Trophoblast cell (in vitro differentiated cells and primary cell): Measurements from ENCODE around the gene KCNC3.

ENCODE experiments used
- DNase-seq, 2 donors: peaks; one replicate each; pipeline ENCODE4 v3.0.0-alpha.2; 2016
- H2AFZ ChIP-seq: 2 replicates; pipeline ENCODE4 v1.6.1; 2013; ENCODE audit warnings: low read length, moderate library complexity, mild to moderate bottlenecking; ENCODE audit not compliant: insufficient read depth, poor library complexity
- H2AK5ac ChIP-seq: 2 replicates; pipeline ENCODE4 v1.6.1; 2013; ENCODE audit warnings: mild to moderate bottlenecking, low read length
- H2BK120ac ChIP-seq: 2 replicates; pipeline ENCODE4 v1.6.1; 2013; ENCODE audit warnings: low read length, mild to moderate bottlenecking, moderate library complexity; ENCODE audit not compliant: insufficient read depth, poor library complexity
- H2BK12ac ChIP-seq: 2 replicates; pipeline ENCODE4 v1.6.1; 2013; ENCODE audit warnings: mild to moderate bottlenecking, low read length, moderate library complexity
- H2BK5ac ChIP-seq: 2 replicates; pipeline ENCODE4 v1.6.1; 2013; ENCODE audit warnings: low read length, low read depth, moderate library complexity, mild to moderate bottlenecking; ENCODE audit not compliant: poor library complexity
- H3K14ac ChIP-seq: 2 replicates; pipeline ENCODE4 v1.6.1; 2013; ENCODE audit warnings: mild to moderate bottlenecking, low read length
- H3K18ac ChIP-seq: 2 replicates; pipeline ENCODE4 v1.6.1; 2013; ENCODE audit warnings: mild to moderate bottlenecking, low read length
- H3K23ac ChIP-seq: 2 replicates; pipeline ENCODE4 v1.6.1; 2013; ENCODE audit warnings: low read length
- H3K27ac ChIP-seq: 2 replicates; pipeline ENCODE4 v1.5.1; 2013; ENCODE audit warnings: low read depth, mild to moderate bottlenecking, inconsistent platforms, low read length, moderate library complexity
- H3K27me3 ChIP-seq: 2 replicates; pipeline ENCODE4 v1.6.1; 2013; ENCODE audit warnings: inconsistent platforms, mild to moderate bottlenecking, low read length, moderate library complexity; ENCODE audit not compliant: insufficient read depth
- H3K36me3 ChIP-seq, 2 experiments: 1 replicate in 1 of 2; 2 replicates in 1 of 2; pipeline ENCODE4 v1.6.1; 2013; ENCODE audit warnings: low read length in 2 of 2, mild to moderate bottlenecking in 2 of 2, moderate library complexity in 1 of 2; ENCODE audit not compliant: insufficient read depth in 2 of 2, control insufficient read depth in 1 of 2
- H3K4ac ChIP-seq: 2 replicates; pipeline ENCODE4 v1.6.1; 2013; ENCODE audit warnings: low read depth, mild to moderate bottlenecking, low read length, moderate library complexity
- H3K4me1 ChIP-seq, 2 experiments: 1 replicate in 1 of 2; 2 replicates in 1 of 2; pipeline ENCODE4 v1.6.1; 2013; ENCODE audit warnings: low read length in 2 of 2, mild to moderate bottlenecking in 2 of 2, moderate library complexity in 1 of 2; ENCODE audit not compliant: insufficient read depth in 2 of 2, control insufficient read depth in 1 of 2
- H3K4me2 ChIP-seq: 2 replicates; pipeline ENCODE4 v1.6.1; 2013; ENCODE audit warnings: inconsistent platforms, mild to moderate bottlenecking, low read length, moderate library complexity
- H3K4me3 ChIP-seq: 2 replicates; pipeline ENCODE4 v1.5.1; 2013; ENCODE audit warnings: mild to moderate bottlenecking, low read depth, low read length, inconsistent platforms
- H3K79me1 ChIP-seq: one replicate; pipeline ENCODE4 v1.6.1; 2013; ENCODE audit warnings: low read length
- H3K79me2 ChIP-seq: 2 replicates; pipeline ENCODE4 v1.6.1; 2013; ENCODE audit warnings: low read length, mild to moderate bottlenecking; ENCODE audit not compliant: control insufficient read depth, insufficient read depth, poor library complexity
- H3K9ac ChIP-seq: 2 replicates; pipeline ENCODE4 v1.6.1; 2013; ENCODE audit warnings: mild to moderate bottlenecking, low read length
- H3K9me3 ChIP-seq: 2 replicates; pipeline ENCODE4 v1.6.1; 2013; ENCODE audit warnings: low read depth, mild to moderate bottlenecking, control low read depth, inconsistent platforms, low read length; ENCODE audit not compliant: insufficient read depth
- H4K12ac ChIP-seq: 2 replicates; pipeline ENCODE4 v1.6.1; 2013; ENCODE audit warnings: low read depth, mild to moderate bottlenecking, low read length, moderate library complexity
- H4K8ac ChIP-seq: 2 replicates; pipeline ENCODE4 v1.6.1; 2013; ENCODE audit warnings: low read depth, mild to moderate bottlenecking, low read length, moderate library complexity
- H4K91ac ChIP-seq: one replicate; pipeline ENCODE4 v1.6.1; 2013; ENCODE audit warnings: low read depth, mild to moderate bottlenecking, low read length, moderate library complexity
- WGBS: extraction: QIAGEN DNeasy Blood & Tissue Kit; methylation state at CpG from one replicate; pipeline ENCODE4 v1.1.7; 2013; ENCODE audit warnings: missing lambda C conversion rate; ENCODE audit not compliant: insufficient read length, insufficient coverage; ENCODE audit errors: extremely low coverage; 5-methylcytosine and 5-hydroxymethylcytosine counted together

Gene KCNC3

DNA sequence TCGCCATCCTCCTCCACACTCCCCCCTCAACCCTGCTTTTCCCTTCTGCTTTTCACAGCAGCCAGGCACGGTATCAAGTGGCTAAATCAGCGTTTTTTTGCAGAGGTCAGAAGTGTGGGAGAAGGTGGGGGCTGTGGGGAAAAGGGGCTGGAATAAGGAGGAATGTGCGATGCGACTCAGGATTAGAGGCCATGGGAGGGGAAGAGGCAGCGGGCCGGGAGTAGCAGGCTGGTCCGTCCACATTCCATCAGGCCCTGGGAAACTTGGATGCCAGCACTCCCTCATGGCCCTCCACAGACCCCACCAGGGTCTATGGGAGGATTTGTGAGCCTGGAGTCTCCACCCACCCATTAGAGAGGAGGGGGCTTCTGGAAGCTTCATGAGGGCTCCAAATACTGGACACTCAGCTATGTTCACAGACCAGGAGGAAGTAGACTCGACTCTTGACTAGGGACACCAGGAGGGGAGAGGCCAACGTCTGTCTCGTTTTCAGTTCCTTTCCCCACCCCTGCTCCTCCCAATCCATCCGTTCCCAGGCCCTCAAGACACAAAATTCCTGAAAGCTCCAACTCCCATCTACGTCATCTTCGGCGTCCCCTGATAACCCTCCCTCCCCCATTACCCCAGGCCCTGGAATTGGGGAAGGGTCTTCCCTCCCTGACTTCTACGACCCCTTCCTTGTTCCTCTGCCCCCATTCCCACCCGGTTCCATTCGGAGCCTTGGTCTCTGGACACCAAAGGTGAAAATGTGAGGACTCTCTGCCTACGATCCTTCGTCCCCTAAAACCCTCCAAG is 3.3 kb upstream of the KCNC3 start:
- peak overlapping the region; percentile 96 for H2AK5ac ChIP-seq
- peak overlapping the region; percentile 100 for H3K27ac ChIP-seq
- H3K79me1 ChIP-seq: peaks cover 46% of the 10 kb centered on the region
- H3K23ac ChIP-seq: no peak overlapping the region
- H3K27me3 ChIP-seq: no peaks in the 10 kb centered on the region
- H4K12ac ChIP-seq: peak overlapping the region; percentile 89
- H3K9ac ChIP-seq: peak overlapping the region; percentile 90
- DNase-seq: peak; percentile 89 to 91
- peak overlapping the region; percentile 97 for H3K14ac ChIP-seq
- peak overlapping the region; percentile 70 for H3K4me3 ChIP-seq
- H3K36me3 ChIP-seq: peaks cover 0 to 2% of the 10 kb centered on the region in 2 experiments
- H2BK120ac ChIP-seq: peak overlapping the region; percentile 99
- peak overlapping the region; percentile 79 for H2AFZ ChIP-seq
- H3K4ac ChIP-seq: peak overlapping the region; percentile 91
- H3K4me2 ChIP-seq: peak overlapping the region; percentile 60
- H2BK5ac ChIP-seq: peak overlapping the region; percentile 99
- H4K8ac ChIP-seq: peak overlapping the region; percentile 89
- H3K18ac ChIP-seq: peak overlapping the region; percentile 99
- peak overlapping the region; percentile 84 for H2BK12ac ChIP-seq
- H3K79me2 ChIP-seq: peaks cover 25% of the 10 kb centered on the region
- peak overlapping the region; percentile 100 for H4K91ac ChIP-seq
- peaks cover 2% of the 10 kb centered on the region for H3K9me3 ChIP-seq
- WGBS: no CpG with 5 or more reads among the region's 20 CpGs
- H3K4me1 ChIP-seq: peaks cover 15 to 23% of the 10 kb centered on the region in 2 experiments

DNA sequence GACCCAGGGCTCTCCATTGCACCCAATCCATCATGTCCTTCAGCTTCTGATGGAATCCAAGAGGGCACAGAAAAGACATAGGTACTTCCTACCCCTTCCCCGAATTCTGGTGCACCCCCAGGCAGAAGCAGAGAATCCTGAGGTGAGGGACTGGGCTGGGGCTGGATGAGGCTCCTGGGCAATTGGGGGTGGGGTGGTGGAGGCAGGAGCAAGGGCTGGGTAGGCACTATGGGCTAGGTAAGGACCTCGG is 2.7 kb upstream of the KCNC3 start:
- H2AFZ ChIP-seq: no peak overlapping the region
- H2AK5ac ChIP-seq: peak overlapping the region; percentile 75
- peak overlapping the region; percentile 65 for H2BK12ac ChIP-seq
- peak overlapping the region; percentile 88 for H3K18ac ChIP-seq
- peak overlapping the region; percentile 87 for H3K4ac ChIP-seq
- H3K4me1 ChIP-seq: peaks cover 16 to 29% of the 10 kb centered on the region in 2 experiments
- H3K27ac ChIP-seq: peak overlapping the region; percentile 100
- no peaks in the 10 kb centered on the region for H3K27me3 ChIP-seq
- peaks cover 2% of the 10 kb centered on the region for H3K9me3 ChIP-seq
- H4K8ac ChIP-seq: peak overlapping the region; percentile 82
- H3K36me3 ChIP-seq: peaks cover 0 to 2% of the 10 kb centered on the region in 2 experiments
- no CpG with 5 or more reads among the region's 2 CpGs for WGBS
- peak overlapping the region; percentile 100 for H4K91ac ChIP-seq
- peak overlapping the region; percentile 63 for H4K12ac ChIP-seq
- H3K9ac ChIP-seq: peak overlapping the region; percentile 80
- peak overlapping the region; percentile 93 for H3K14ac ChIP-seq
- no peak overlapping the region for H3K23ac ChIP-seq
- H3K79me2 ChIP-seq: peaks cover 25% of the 10 kb centered on the region
- H2BK120ac ChIP-seq: peak overlapping the region; percentile 84
- peak overlapping the region; percentile 60 for H3K4me2 ChIP-seq
- H2BK5ac ChIP-seq: peak overlapping the region; percentile 99
- peak overlapping the region; percentile 66 for H3K4me3 ChIP-seq
- DNase-seq: no peak
- H3K79me1 ChIP-seq: peaks cover 46% of the 10 kb centered on the region

DNA sequence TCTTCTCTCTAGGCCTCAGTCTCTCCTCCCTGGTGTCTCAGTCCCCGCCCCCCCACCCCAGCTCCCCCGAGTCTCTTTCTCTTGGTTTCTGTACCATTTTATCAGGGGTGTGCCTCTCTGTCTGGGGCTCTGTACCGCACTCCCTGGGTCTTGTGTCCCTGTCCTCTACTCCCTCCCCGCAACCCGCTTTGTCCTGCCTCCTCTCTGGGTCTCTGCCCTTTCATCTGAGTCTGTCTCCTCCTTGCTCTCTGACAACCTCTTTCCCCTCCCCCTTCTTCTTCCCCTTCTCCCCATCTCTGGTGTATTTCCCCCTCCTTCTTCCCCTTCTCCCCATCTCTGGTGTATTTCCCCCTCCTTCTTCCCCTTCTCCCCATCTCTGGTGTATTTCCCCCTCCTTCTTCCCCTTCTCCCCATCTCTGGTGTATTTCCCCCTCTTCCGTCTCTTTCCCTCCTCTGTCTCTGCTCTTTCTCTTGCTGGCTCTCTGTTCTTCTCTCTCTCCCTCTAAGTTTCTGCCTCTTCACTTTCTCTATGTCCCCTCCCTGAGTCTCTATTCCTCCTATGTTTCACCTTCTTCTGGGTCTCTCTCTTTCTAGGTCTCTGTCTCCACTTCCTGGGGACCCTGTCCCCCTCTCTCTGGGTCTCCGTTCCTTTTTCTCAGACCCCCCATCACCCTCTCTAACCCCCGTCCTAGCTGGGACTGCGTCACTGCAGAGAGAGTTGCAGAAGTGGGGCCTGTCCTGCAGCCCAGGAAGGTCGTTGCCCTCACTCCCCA is 2.2 kb upstream of the KCNC3 start:
- H3K18ac ChIP-seq: peak overlapping the region; percentile 88
- peak overlapping the region; percentile 82 for H4K8ac ChIP-seq
- H2BK5ac ChIP-seq: peak overlapping the region; percentile 99
- peak overlapping the region; percentile 80 for H3K9ac ChIP-seq
- peak overlapping the region; percentile 93 for H3K14ac ChIP-seq
- H3K79me1 ChIP-seq: peaks cover 46% of the 10 kb centered on the region
- H3K79me2 ChIP-seq: peaks cover 25% of the 10 kb centered on the region
- H3K23ac ChIP-seq: no peak overlapping the region
- H3K9me3 ChIP-seq: peaks cover 2% of the 10 kb centered on the region
- H2BK120ac ChIP-seq: peak overlapping the region; percentile 84
- no peak overlapping the region for H2AFZ ChIP-seq
- H3K27ac ChIP-seq: peak overlapping the region; percentile 100
- peak overlapping the region; percentile 66 for H3K4me3 ChIP-seq
- peaks cover 16 to 30% of the 10 kb centered on the region in 2 experiments for H3K4me1 ChIP-seq
- H3K27me3 ChIP-seq: no peaks in the 10 kb centered on the region
- H4K12ac ChIP-seq: peak overlapping the region; percentile 63
- peak overlapping the region; percentile 65 for H2BK12ac ChIP-seq
- peak overlapping the region; percentile 75 for H2AK5ac ChIP-seq
- WGBS: no CpG with 5 or more reads among the region's 10 CpGs
- H3K4me2 ChIP-seq: peak overlapping the region; percentile 60
- H3K36me3 ChIP-seq: no peaks in the 10 kb centered on the region
- DNase-seq: no peak
- peak overlapping the region; percentile 87 for H3K4ac ChIP-seq
- peak overlapping the region; percentile 100 for H4K91ac ChIP-seq

DNA sequence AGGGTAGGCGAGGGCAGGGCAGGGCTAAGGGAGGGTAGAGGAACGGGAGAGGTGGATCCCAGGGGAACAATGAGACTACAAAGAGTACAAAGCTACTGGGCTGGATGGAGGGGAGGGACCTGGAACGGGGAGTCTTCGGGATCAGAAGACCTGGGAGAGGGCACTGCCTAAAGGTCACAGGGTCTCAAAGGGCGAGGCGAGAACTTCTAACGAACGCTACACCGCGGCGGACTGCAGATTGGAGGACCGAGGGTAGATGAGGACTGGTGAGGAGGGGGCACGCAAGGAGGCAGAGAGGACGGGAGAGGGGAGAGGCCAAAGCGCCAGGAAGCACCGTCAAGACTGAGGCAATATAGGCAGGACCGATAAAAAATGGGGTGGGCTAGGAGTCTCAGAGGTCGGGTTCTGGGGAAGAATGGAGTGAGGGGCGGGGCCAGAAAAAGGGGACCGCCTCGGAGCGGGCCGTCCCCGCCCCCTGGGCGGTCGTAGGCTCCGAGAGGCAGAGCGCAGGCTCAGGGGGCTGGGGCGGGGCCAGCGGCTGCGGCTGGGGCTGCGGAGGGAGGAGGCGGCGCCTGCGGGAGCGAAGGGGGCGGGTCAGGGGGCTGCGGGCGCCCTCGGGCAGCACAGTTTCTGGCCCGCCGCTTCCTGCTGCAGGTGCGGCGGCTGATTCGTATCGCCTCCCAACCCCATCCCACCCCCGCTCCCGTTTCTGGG is 1.3 kb upstream of the KCNC3 start:
- Histone ChIP-seq H2BK12ac (no peak overlapping the region), H3K27ac (peak overlapping the region; percentile 100), H3K23ac (no peak overlapping the region), H3K9me3 (peaks cover 2% of the 10 kb centered on the region), H3K79me2 (peaks cover 25% of the 10 kb centered on the region), H2AK5ac (peak overlapping the region; percentile 67), H4K91ac (peak overlapping the region; percentile 59), H3K27me3 (no peaks in the 10 kb centered on the region), H3K79me1 (peaks cover 46% of the 10 kb centered on the region), H2AFZ (peak overlapping the region; percentile 12), H3K4ac (peak overlapping the region; percentile 3), H3K36me3 (no peaks in the 10 kb centered on the region), H3K4me1 (peaks cover 19 to 35% of the 10 kb centered on the region in 2 experiments), H3K4me3 (peak overlapping the region; percentile 83), H3K9ac (peak overlapping the region; percentile 84), H2BK5ac (peak overlapping the region; percentile 68), H4K12ac (peak overlapping the region; percentile 24), H4K8ac (peak overlapping the region; percentile 79), H3K14ac (peak overlapping the region; percentile 58), H3K4me2 (peak overlapping the region; percentile 65), H3K18ac (peak overlapping the region; percentile 62), H2BK120ac (peak overlapping the region; percentile 16)
- WGBS: no CpG with 5 or more reads among the region's 48 CpGs
- peak; percentile 88 to 89 for DNase-seq
